ENCODE results near the gene LSM6.

The LSM6 gene

GRCh38 chr4:146170149-146170548, 5.4 kb upstream of the LSM6 start:
- Histone ChIP-seq H3K9ac (ENCODE audit: low read length) (no peak overlapping the region), H4K20me1 (ENCODE audit: insufficient read depth, low read length) (no peaks in the 10 kb centered on the region), H3K79me2 (ENCODE audit: insufficient read depth, low read length) (no peaks in the 10 kb centered on the region), H3K4me3 (ENCODE audit: low read depth, low read length, poor library complexity, severe bottlenecking) (no peak overlapping the region), H3F3A (ENCODE audit: insufficient read depth, low read length) (no peaks in the 10 kb centered on the region), H2AFZ (ENCODE audit: low read length) (no peak overlapping the region), H3K4me1 (ENCODE audit: insufficient read depth, low read length, severe bottlenecking) (peaks cover 4% of the 10 kb centered on the region), H3K36me3 (ENCODE audit: insufficient read depth, low read length) (no peaks in the 10 kb centered on the region), H3K27me3 (ENCODE audit: insufficient read depth, low read length) (no peaks in the 10 kb centered on the region), H3K27ac (ENCODE audit: low read depth, low read length, poor library complexity, severe bottlenecking) (no peak overlapping the region), H3K9me2 (ENCODE audit: low read depth, low read length) (no peaks in the 10 kb centered on the region), H3K4me2 (ENCODE audit: low read length) (no peak overlapping the region), H3K9me3 (ENCODE audit: low read length) (no peaks in the 10 kb centered on the region)
- TF ChIP-seq, protein P1, sequence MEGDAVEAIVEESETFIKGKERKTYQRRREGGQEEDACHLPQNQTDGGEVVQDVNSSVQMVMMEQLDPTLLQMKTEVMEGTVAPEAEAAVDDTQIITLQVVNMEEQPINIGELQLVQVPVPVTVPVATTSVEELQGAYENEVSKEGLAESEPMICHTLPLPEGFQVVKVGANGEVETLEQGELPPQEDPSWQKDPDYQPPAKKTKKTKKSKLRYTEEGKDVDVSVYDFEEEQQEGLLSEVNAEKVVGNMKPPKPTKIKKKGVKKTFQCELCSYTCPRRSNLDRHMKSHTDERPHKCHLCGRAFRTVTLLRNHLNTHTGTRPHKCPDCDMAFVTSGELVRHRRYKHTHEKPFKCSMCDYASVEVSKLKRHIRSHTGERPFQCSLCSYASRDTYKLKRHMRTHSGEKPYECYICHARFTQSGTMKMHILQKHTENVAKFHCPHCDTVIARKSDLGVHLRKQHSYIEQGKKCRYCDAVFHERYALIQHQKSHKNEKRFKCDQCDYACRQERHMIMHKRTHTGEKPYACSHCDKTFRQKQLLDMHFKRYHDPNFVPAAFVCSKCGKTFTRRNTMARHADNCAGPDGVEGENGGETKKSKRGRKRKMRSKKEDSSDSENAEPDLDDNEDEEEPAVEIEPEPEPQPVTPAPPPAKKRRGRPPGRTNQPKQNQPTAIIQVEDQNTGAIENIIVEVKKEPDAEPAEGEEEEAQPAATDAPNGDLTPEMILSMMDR (IDR thresholded peaks at IDR 0.05; ENCODE audit: low read length): no peak
- TF ChIP-seq EZH2 (IDR thresholded peaks at IDR 0.05; ENCODE audit: borderline replicate concordance, low read length): no peak

DNA sequence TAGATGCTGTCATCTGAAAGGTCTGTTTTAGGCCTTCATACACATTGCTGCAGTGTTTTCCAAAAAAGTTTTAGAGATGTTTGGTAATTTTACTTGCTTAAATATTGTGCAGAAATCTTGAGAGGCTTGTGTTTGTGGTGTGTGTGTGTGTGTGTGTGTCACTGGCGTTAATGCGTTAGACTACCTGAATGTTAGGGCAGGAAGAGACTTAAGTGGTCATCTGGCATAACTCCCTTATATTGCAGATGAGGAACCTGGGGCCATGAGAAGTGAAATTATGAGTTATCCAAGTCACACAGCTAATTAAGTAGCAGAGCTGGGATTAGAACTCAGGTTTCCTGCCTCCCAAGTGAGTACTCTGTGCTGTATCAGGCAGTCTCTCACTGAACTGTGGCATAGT, 1.4 kb downstream of the LSM6 start:
- Histone ChIP-seq H3K4me2 (ENCODE audit: low read length) (peak overlapping the region; percentile 74), H3K4me3 (ENCODE audit: low read depth, low read length, poor library complexity, severe bottlenecking) (peak overlapping the region; percentile 77), H3K27ac (ENCODE audit: low read depth, low read length, poor library complexity, severe bottlenecking) (no peak overlapping the region), H3K9me3 (ENCODE audit: low read length) (no peaks in the 10 kb centered on the region), H3K4me1 (ENCODE audit: insufficient read depth, low read length, severe bottlenecking) (peaks cover 36% of the 10 kb centered on the region), H3K9me2 (ENCODE audit: low read depth, low read length) (no peaks in the 10 kb centered on the region), H3K9ac (ENCODE audit: low read length) (peak overlapping the region; percentile 78), H3K27me3 (ENCODE audit: insufficient read depth, low read length) (no peaks in the 10 kb centered on the region), H2AFZ (ENCODE audit: low read length) (no peak overlapping the region), H3K36me3 (ENCODE audit: insufficient read depth, low read length) (peaks cover 3% of the 10 kb centered on the region; the same call in 1 of the 2 replicates), H3F3A (ENCODE audit: insufficient read depth, low read length) (no peaks in the 10 kb centered on the region), H3K79me2 (ENCODE audit: insufficient read depth, low read length) (peaks cover 57% of the 10 kb centered on the region), H4K20me1 (ENCODE audit: insufficient read depth, low read length) (no peaks in the 10 kb centered on the region)
- no peak for TF ChIP-seq EZH2 (IDR thresholded peaks at IDR 0.05; ENCODE audit: borderline replicate concordance, low read length)
- TF ChIP-seq, protein P1 (IDR thresholded peaks at IDR 0.05; ENCODE audit: low read length): no peak

GRCh38 chr4:146178126-146178525, 2.6 kb downstream of the LSM6 start:
- no peak overlapping the region for H2AFZ ChIP-seq (ENCODE audit: low read length)
- no peaks in the 10 kb centered on the region for H3F3A ChIP-seq (ENCODE audit: insufficient read depth, low read length)
- no peak for TF ChIP-seq EZH2 (IDR thresholded peaks at IDR 0.05; ENCODE audit: borderline replicate concordance, low read length)
- TF ChIP-seq, protein P1 (IDR thresholded peaks at IDR 0.05; ENCODE audit: low read length): no peak
- H3K36me3 ChIP-seq (ENCODE audit: insufficient read depth, low read length): peaks cover 6% of the 10 kb centered on the region; the same call in 1 of the 2 replicates
- peaks cover 58% of the 10 kb centered on the region for H3K79me2 ChIP-seq (ENCODE audit: insufficient read depth, low read length)
- no peaks in the 10 kb centered on the region for H3K9me2 ChIP-seq (ENCODE audit: low read depth, low read length)
- H3K4me1 ChIP-seq (ENCODE audit: insufficient read depth, low read length, severe bottlenecking): peaks cover 36% of the 10 kb centered on the region
- no peaks in the 10 kb centered on the region for H4K20me1 ChIP-seq (ENCODE audit: insufficient read depth, low read length)
- no peaks in the 10 kb centered on the region for H3K27me3 ChIP-seq (ENCODE audit: insufficient read depth, low read length)
- no peak overlapping the region for H3K27ac ChIP-seq (ENCODE audit: low read depth, low read length, poor library complexity, severe bottlenecking)
- no peak overlapping the region for H3K4me3 ChIP-seq (ENCODE audit: low read depth, low read length, poor library complexity, severe bottlenecking)
- H3K4me2 ChIP-seq (ENCODE audit: low read length): no peak overlapping the region; the same call in 1 of the 2 replicates
- no peak overlapping the region for H3K9ac ChIP-seq (ENCODE audit: low read length)
- no peaks in the 10 kb centered on the region for H3K9me3 ChIP-seq (ENCODE audit: low read length)
